PC-3 (cell line): ENCODE results near the gene RAD1. TPM values are rescaled to one million over a fixed set of nuclear protein-coding genes. Genes with fewer than 3 reads are reported as not detected.

Experiments used
- ATAC-seq: fragments of 200-7000 bp; cut with Tn5 transposase; 2 replicates; pipeline ENCODE4 v1.9.1; 2020; ENCODE audit warnings: mild to moderate bottlenecking, moderate library complexity
- BruUV-seq: library from RNA; stranded (reverse); fragments of 400-500 nt; replicated peaks from 2 replicates; lab custom pipeline; 2021; lab: Mats Ljungman, UMichigan
- CTCF ChIA-PET: fragments of 300-600 bp; sonication (Branson Sonifier 250); formaldehyde crosslinking; loops from one replicate; lab custom pipeline; 2022; ENCODE audit warnings: antibody characterized with exemption; lab: Charles Lee
- POLR2A ChIA-PET: fragments of 300-600 bp; sonication (Branson Sonifier 250); formaldehyde crosslinking; loops from one replicate; lab custom pipeline; 2022; ENCODE audit warnings: antibody characterized with exemption; ENCODE audit not compliant: unreplicated experiment; lab: Charles Lee
- DNase-seq: peaks from one replicate; pipeline ENCODE4 v3.0.0-alpha.2; 2015
- H2AFZ ChIP-seq: fragments of 300-600 bp; sonication (generic); 2 replicates; pipeline ENCODE4 v1.6.0; 2016; ENCODE audit warnings: antibody characterized with exemption, low read length
- H3F3A ChIP-seq: fragments of 300-600 bp; sonication (generic); one replicate; pipeline ENCODE4 v1.6.0; 2017; ENCODE audit warnings: antibody characterized with exemption, low read length, control low read depth, mild to moderate bottlenecking; ENCODE audit not compliant: unreplicated experiment
- H3K27ac ChIP-seq: fragments of 300-600 bp; sonication (generic); 2 replicates; pipeline ENCODE4 v1.5.1; 2016; ENCODE audit warnings: mild to moderate bottlenecking, low read length
- H3K27me3 ChIP-seq: fragments of 300-600 bp; sonication (generic); 2 replicates; pipeline ENCODE4 v1.6.1; 2016; ENCODE audit warnings: low read length, mixed read lengths
- H3K36me3 ChIP-seq: fragments of 300-600 bp; sonication (generic); 2 replicates; pipeline ENCODE4 v1.6.1; 2016; ENCODE audit warnings: low read depth, mixed run types, low read length, mixed read lengths
- H3K4me1 ChIP-seq: fragments of 300-600 bp; sonication (generic); 2 replicates; pipeline ENCODE4 v1.5.1; 2016; ENCODE audit warnings: low read length; ENCODE audit not compliant: insufficient read depth
- H3K4me2 ChIP-seq: fragments of 300-600 bp; sonication (generic); 2 replicates; pipeline ENCODE4 v1.6.0; 2016; ENCODE audit warnings: low read length
- H3K4me3 ChIP-seq: fragments of 300-600 bp; sonication (generic); 2 replicates; pipeline ENCODE4 v1.5.1; 2016; ENCODE audit warnings: mild to moderate bottlenecking, low read length, mixed read lengths
- H3K79me2 ChIP-seq: fragments of 300-600 bp; sonication (generic); 2 replicates; pipeline ENCODE4 v1.6.1; 2017; ENCODE audit warnings: low read length, mixed read lengths
- H3K9ac ChIP-seq: fragments of 300-600 bp; sonication (generic); 2 replicates; pipeline ENCODE4 v1.6.0; 2016; ENCODE audit warnings: mild to moderate bottlenecking, low read length
- H3K9me2 ChIP-seq: fragments of 300-600 bp; sonication (generic); replicated peaks from 2 replicates; pipeline ENCODE4 v1.6.1; 2016; ENCODE audit warnings: mixed run types, low read length, mixed read lengths
- H3K9me3 ChIP-seq: fragments of 300-600 bp; sonication (generic); 2 replicates; pipeline ENCODE4 v1.6.1; 2016; ENCODE audit warnings: low read length, mixed read lengths
- H4K20me1 ChIP-seq: fragments of 300-600 bp; sonication (generic); 2 replicates; pipeline ENCODE4 v1.6.1; 2016; ENCODE audit warnings: low read length, mixed read lengths
- EZH2 ChIP-seq: fragments of 300-600 bp; sonication (generic); IDR thresholded peaks from one replicate; pipeline ENCODE4 v1.6.1; 2017; ENCODE audit warnings: antibody characterized with exemption, mild to moderate bottlenecking, low read length; ENCODE audit not compliant: unreplicated experiment
- EZH2phosphoT487 ChIP-seq: fragments of 300-600 bp; sonication (generic); IDR thresholded peaks from 2 replicates; pipeline ENCODE4 v1.6.1; 2018; ENCODE audit warnings: mild to moderate bottlenecking, antibody characterized with exemption, low read length, borderline replicate concordance
- intact Hi-C: fragments of 100-400 bp; cut with micrococcal nuclease; formaldehyde crosslinking; loops from 2 replicates; pipeline ENCODE4 v1.9.0; 2023
- total RNA-seq: library from RNA; depleted of rRNA; stranded (reverse); fragments of >200 nt; gene quantifications from 2 replicates; pipeline ENCODE4 v1.2.3, GENCODE V29; 2014; rRNA removed
- TF ChIP-seq, protein P1 (sequence below): fragments of 300-600 bp; sonication (generic); conservative IDR thresholded peaks from 2 replicates; pipeline ENCODE4 v1.5.1; 2017; ENCODE audit warnings: antibody characterized with exemption, low read depth, mild to moderate bottlenecking, low read length

The RAD1 gene
- total RNA-seq, 1 experiment from 2014 or later = 62.5 TPM

- Histone ChIP-seq H3K4me2 (no peak overlapping the region), H3K4me3 (no peak overlapping the region), H3K36me3 (no peaks in the 10 kb centered on the region), H3K27ac (no peak overlapping the region), H3K79me2 (no peaks in the 10 kb centered on the region), H4K20me1 (no peaks in the 10 kb centered on the region), H3K9ac (no peak overlapping the region), H3K27me3 (no peaks in the 10 kb centered on the region), H3K9me3 (no peaks in the 10 kb centered on the region), H2AFZ (no peak overlapping the region), H3F3A (no peaks in the 10 kb centered on the region), H3K9me2 (no peaks in the 10 kb centered on the region), H3K4me1 (peaks cover 8% of the 10 kb centered on the region; the same call in 1 of the 2 replicates)
- ATAC-seq = no peak
- ChIA-PET POLR2A (no interaction called here), CTCF (no interaction called here)
- BruUV-seq = no TSS peak
- TF ChIP-seq, protein P1, sequence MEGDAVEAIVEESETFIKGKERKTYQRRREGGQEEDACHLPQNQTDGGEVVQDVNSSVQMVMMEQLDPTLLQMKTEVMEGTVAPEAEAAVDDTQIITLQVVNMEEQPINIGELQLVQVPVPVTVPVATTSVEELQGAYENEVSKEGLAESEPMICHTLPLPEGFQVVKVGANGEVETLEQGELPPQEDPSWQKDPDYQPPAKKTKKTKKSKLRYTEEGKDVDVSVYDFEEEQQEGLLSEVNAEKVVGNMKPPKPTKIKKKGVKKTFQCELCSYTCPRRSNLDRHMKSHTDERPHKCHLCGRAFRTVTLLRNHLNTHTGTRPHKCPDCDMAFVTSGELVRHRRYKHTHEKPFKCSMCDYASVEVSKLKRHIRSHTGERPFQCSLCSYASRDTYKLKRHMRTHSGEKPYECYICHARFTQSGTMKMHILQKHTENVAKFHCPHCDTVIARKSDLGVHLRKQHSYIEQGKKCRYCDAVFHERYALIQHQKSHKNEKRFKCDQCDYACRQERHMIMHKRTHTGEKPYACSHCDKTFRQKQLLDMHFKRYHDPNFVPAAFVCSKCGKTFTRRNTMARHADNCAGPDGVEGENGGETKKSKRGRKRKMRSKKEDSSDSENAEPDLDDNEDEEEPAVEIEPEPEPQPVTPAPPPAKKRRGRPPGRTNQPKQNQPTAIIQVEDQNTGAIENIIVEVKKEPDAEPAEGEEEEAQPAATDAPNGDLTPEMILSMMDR = no peak
- TF ChIP-seq EZH2 (no peak), EZH2phosphoT487 (no peak)
- intact Hi-C loops = no loop called here
- DNase-seq = no peak
These were observed 57.4 kb downstream of the RAD1 start for GRCh38 chr5:34857894-34858293.

DNA sequence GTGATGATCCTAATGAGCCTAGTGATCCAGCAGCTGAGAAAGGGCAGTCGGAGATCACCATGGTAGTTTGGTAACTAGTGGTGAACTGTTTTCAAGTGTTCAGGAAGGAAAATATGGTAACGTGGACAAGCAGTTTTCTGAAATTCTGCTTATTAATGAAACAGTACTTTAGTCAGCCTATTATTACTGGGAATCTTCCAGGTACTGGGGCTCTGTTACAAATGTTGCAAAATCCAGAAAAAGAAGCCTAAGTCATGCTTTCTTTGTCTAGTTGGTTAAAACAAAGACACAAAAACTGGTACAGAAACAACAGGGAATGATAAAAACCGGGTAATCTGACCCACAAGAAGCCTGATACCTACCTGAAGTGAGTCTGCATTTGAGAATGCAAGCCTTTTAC lies 58.1 kb downstream of the RAD1 start:
- Histone ChIP-seq H3F3A (no peaks in the 10 kb centered on the region), H3K4me3 (no peak overlapping the region), H3K36me3 (no peaks in the 10 kb centered on the region), H3K4me1 (peaks cover 8% of the 10 kb centered on the region; the same call in 1 of the 2 replicates), H3K9me3 (no peaks in the 10 kb centered on the region), H3K79me2 (no peaks in the 10 kb centered on the region), H3K27ac (no peak overlapping the region), H3K9ac (no peak overlapping the region), H3K4me2 (no peak overlapping the region), H4K20me1 (no peaks in the 10 kb centered on the region), H2AFZ (no peak overlapping the region), H3K9me2 (no peaks in the 10 kb centered on the region), H3K27me3 (no peaks in the 10 kb centered on the region)
- DNase-seq (no peak), ATAC-seq (no peak)
- TF ChIP-seq EZH2phosphoT487 = no peak
- TF ChIP-seq EZH2 = no peak
- TF ChIP-seq, protein P1 = no peak
- intact Hi-C loops = no loop called here
- ChIA-PET CTCF (no interaction called here), POLR2A (no interaction called here)
- no TSS peak for BruUV-seq

Other genes with a start within 250 kb of the RAD1 start
- 0.84 TPM in 1 of 2 replicates, not detected in the other for gene TTC23L, start 76.3 kb downstream of the RAD1 start, total RNA-seq
- 49.0 and 63.2 TPM in 2 replicates for gene BRIX1, start 207 bp upstream of the RAD1 start, total RNA-seq
- gene DNAJC21, start 14.1 kb upstream of the RAD1 start, total RNA-seq = 21.7 and 21.8 TPM in 2 replicates
- gene AGXT2, start 132.4 kb upstream of the RAD1 start, total RNA-seq = not detected in 2 replicates